NCI-H1436 (cell line): ENCODE measurements around the gene NKX6-2.
A peak's percentile ranks its signal among the peaks of the same experiment; 100 is the strongest.
"Not testable (repeated sequence)": the region's sequence is repeated elsewhere in the genome, so short reads cannot be mapped to it uniquely, and the experiment has no call there.

Experiments used
- DNase-seq: peaks from one replicate; lab custom pipeline; 2025; lab: John Stamatoyannopoulos, UW

The NKX6-2 gene

GRCh38 chr10:132780356-132780755 lies 5.6 kb downstream of the NKX6-2 start:
- DNase-seq = no peak

- no peak for DNase-seq
These were observed 6.2 kb downstream of the NKX6-2 start for GRCh38 chr10:132779549-132780294.

GRCh38 chr10:132777441-132777840 lies 8.5 kb downstream of the NKX6-2 start:
- DNase-seq = no peak

- DNase-seq = no peak
These were observed 9.1 kb downstream of the NKX6-2 start for GRCh38 chr10:132776821-132777220.

- DNase-seq = no peak
These were observed 9.8 kb downstream of the NKX6-2 start for GRCh38 chr10:132776186-132776585.

GRCh38 chr10:132774902-132775863 lies 10.8 kb downstream of the NKX6-2 start:
- peak; percentile 95 for DNase-seq

GRCh38 chr10:132774181-132774901 lies 11.6 kb downstream of the NKX6-2 start:
- DNase-seq = peak; percentile 57

GRCh38 chr10:132772816-132773215 lies 13.1 kb downstream of the NKX6-2 start:
- DNase-seq = not testable (repeated sequence)

- no peak for DNase-seq
These were observed 15.6 kb downstream of the NKX6-2 start for GRCh38 chr10:132770061-132771021.

GRCh38 chr10:132768346-132769248 lies 17.4 kb downstream of the NKX6-2 start:
- no peak for DNase-seq

GRCh38 chr10:132766291-132766690 lies 19.7 kb downstream of the NKX6-2 start:
- DNase-seq = no peak

- no peak for DNase-seq
These were observed 20.5 kb downstream of the NKX6-2 start for GRCh38 chr10:132765435-132765834.

GRCh38 chr10:132764108-132764507 lies 21.8 kb downstream of the NKX6-2 start:
- DNase-seq = no peak

- DNase-seq = no peak
These were observed 22.4 kb downstream of the NKX6-2 start for GRCh38 chr10:132763545-132763944.

- DNase-seq = no peak
These were observed 23.7 kb downstream of the NKX6-2 start for GRCh38 chr10:132762267-132762666.

GRCh38 chr10:132761395-132762060 lies 24.4 kb downstream of the NKX6-2 start:
- no peak for DNase-seq

GRCh38 chr10:132758865-132759264 lies 27.1 kb downstream of the NKX6-2 start:
- DNase-seq = no peak

- no peak for DNase-seq
These were observed 28.8 kb downstream of the NKX6-2 start for GRCh38 chr10:132757171-132757570.

- no peak for DNase-seq
These were observed 29.4 kb downstream of the NKX6-2 start for GRCh38 chr10:132756591-132756990.
